ENCODE data around the gene GTF2F1.
"Not testable (repeated sequence)": the region's sequence is repeated elsewhere in the genome, so short reads cannot be mapped to it uniquely, and the experiment has no call there.

The GTF2F1 gene

GRCh38 chr19:6416658-6417405 lies 23.9 kb upstream of the GTF2F1 start:
- DNase-seq, result no peak

GRCh38 chr19:6415591-6416190 lies 22.7 kb upstream of the GTF2F1 start:
- DNase-seq, result no peak

GRCh38 chr19:6414793-6415590 lies 22.0 kb upstream of the GTF2F1 start:
- DNase-seq, result no peak

GRCh38 chr19:6413721-6414643 lies 21.0 kb upstream of the GTF2F1 start:
- no peak for DNase-seq

- DNase-seq, result no peak
These were observed 20.3 kb upstream of the GTF2F1 start for GRCh38 chr19:6413291-6413690.

- no peak for DNase-seq
These were observed 19.6 kb upstream of the GTF2F1 start for GRCh38 chr19:6412447-6413091.

- no peak for DNase-seq
These were observed 19.1 kb upstream of the GTF2F1 start for GRCh38 chr19:6412061-6412446.

- no peak for DNase-seq
These were observed 16.4 kb upstream of the GTF2F1 start for GRCh38 chr19:6409346-6409745.

GRCh38 chr19:6406401-6406800 lies 13.4 kb upstream of the GTF2F1 start:
- no peak for DNase-seq

- DNase-seq, result no peak
These were observed 10.1 kb upstream of the GTF2F1 start for GRCh38 chr19:6402837-6403608.

GRCh38 chr19:6402058-6402457 lies 9.1 kb upstream of the GTF2F1 start:
- DNase-seq, result no peak

- not testable (repeated sequence) for DNase-seq
These were observed 7.3 kb upstream of the GTF2F1 start for GRCh38 chr19:6400062-6400944.

GRCh38 chr19:6396305-6396704 lies 3.3 kb upstream of the GTF2F1 start:
- DNase-seq, result no peak

- DNase-seq, result no peak
These were observed 1.9 kb upstream of the GTF2F1 start for GRCh38 chr19:6394831-6395230.

- no peak for DNase-seq
These were observed 1.0 kb upstream of the GTF2F1 start for GRCh38 chr19:6393983-6394412.

GRCh38 chr19:6392221-6393073 lies 517 bp downstream of the GTF2F1 start:
- DNase-seq, result no peak

GRCh38 chr19:6387372-6387771 lies 5.6 kb downstream of the GTF2F1 start:
- no peak for DNase-seq

GRCh38 chr19:6384381-6384780 lies 8.6 kb downstream of the GTF2F1 start:
- DNase-seq, result no peak

- DNase-seq, result no peak
These were observed 9.8 kb downstream of the GTF2F1 start for GRCh38 chr19:6383188-6383587.

Data from NCI-H146 (cell line).